ENCODE data around the gene ADAMTS12. TPM values are rescaled to one million over a fixed set of nuclear protein-coding genes. Genes with fewer than 3 reads are reported as not detected.

ADAMTS12 gene
- total RNA-seq, 6 experiments from 2014 or later, result 42.2 to 49.7 (median 47.2) TPM

DNA sequence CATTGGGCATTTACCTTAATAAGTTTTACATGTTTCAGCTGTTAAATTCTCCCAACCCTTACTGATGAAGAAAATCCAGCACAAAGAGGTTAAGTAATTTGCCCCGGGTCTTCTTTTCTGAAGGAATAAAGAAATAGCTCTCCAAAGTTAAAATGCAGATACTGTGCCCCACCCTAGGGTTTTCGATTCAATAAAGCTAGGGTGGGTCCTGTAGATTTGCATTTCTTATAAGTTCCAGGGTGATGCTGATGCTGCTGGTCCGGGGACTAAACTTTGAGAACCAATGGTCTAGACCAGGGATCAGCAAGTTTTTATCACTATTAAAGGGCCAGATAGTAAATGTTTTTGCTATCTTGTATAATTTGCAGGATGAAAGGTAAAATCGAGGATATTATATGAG lies 156.7 kb downstream of the ADAMTS12 start:
- Mint-ChIP-seq H3K27ac (no peak overlapping the region), H3K36me3 (ENCODE audit: low read depth) (peaks cover 12% of the 10 kb centered on the region), H3K27me3 (ENCODE audit: insufficient read depth) (peaks cover 3% of the 10 kb centered on the region), H3K4me1 (ENCODE audit: low read depth) (peaks cover 47% of the 10 kb centered on the region), H3K4me3 (no peak overlapping the region), H3K9me3 (no peaks in the 10 kb centered on the region)
- DNase-seq, result no peak
- no peak for TF ChIP-seq CTCF (IDR thresholded peaks at IDR 0.05)

GRCh38 chr5:33734537-33734936 lies 157.3 kb downstream of the ADAMTS12 start:
- DNase-seq, result no peak
- H3K9me3 Mint-ChIP-seq, result no peaks in the 10 kb centered on the region
- no peak overlapping the region for H3K4me3 Mint-ChIP-seq
- peaks cover 51% of the 10 kb centered on the region for H3K4me1 Mint-ChIP-seq (ENCODE audit: low read depth)
- peaks cover 3% of the 10 kb centered on the region for H3K27me3 Mint-ChIP-seq (ENCODE audit: insufficient read depth)
- peaks cover 12% of the 10 kb centered on the region for H3K36me3 Mint-ChIP-seq (ENCODE audit: low read depth)
- H3K27ac Mint-ChIP-seq, result no peak overlapping the region
- no peak for TF ChIP-seq CTCF (IDR thresholded peaks at IDR 0.05)

GRCh38 chr5:33733225-33733624 lies 158.6 kb downstream of the ADAMTS12 start:
- DNase-seq, result no peak
- Mint-ChIP-seq H3K27me3 (ENCODE audit: insufficient read depth) (peaks cover 3% of the 10 kb centered on the region), H3K4me3 (no peak overlapping the region), H3K27ac (no peak overlapping the region), H3K4me1 (ENCODE audit: low read depth) (peaks cover 55% of the 10 kb centered on the region), H3K36me3 (ENCODE audit: low read depth) (peaks cover 12% of the 10 kb centered on the region), H3K9me3 (no peaks in the 10 kb centered on the region)
- no peak for TF ChIP-seq CTCF (IDR thresholded peaks at IDR 0.05)

- peaks cover 3% of the 10 kb centered on the region for H3K27me3 Mint-ChIP-seq (ENCODE audit: insufficient read depth)
- H3K9me3 Mint-ChIP-seq, result no peaks in the 10 kb centered on the region
- peak overlapping the region; percentile 72 for H3K27ac Mint-ChIP-seq
- peaks cover 47% of the 10 kb centered on the region for H3K4me1 Mint-ChIP-seq (ENCODE audit: low read depth)
- peaks cover 18% of the 10 kb centered on the region for H3K36me3 Mint-ChIP-seq (ENCODE audit: low read depth)
- peak overlapping the region; percentile 40; the same call in 1 of the 2 replicates for H3K4me3 Mint-ChIP-seq
- no peak for TF ChIP-seq CTCF (IDR thresholded peaks at IDR 0.05)
- DNase-seq, result peak; percentile 4
Measured at GRCh38 chr5:33726422-33727165, 165.2 kb downstream of the ADAMTS12 start.

DNA sequence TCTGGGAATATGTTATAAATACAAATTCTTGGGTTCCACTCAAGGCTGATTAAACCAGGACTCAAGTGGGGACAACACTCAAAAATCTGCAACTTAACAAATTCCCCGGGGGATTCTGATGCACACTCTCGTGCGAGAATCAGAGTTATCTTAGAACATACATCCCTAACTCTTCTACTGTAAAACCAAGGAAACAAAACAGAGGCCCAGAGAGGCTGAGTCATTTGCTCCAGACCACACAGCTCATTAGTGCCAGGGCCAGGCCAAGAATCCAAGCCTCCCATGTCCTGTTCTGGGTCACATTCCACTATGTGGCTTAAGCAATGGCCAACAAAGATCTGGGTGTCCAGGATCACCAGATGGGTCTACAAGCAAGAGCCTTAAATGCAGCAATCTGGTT lies 166.0 kb downstream of the ADAMTS12 start:
- H3K4me3 Mint-ChIP-seq, result no peak overlapping the region
- H3K9me3 Mint-ChIP-seq, result no peaks in the 10 kb centered on the region
- DNase-seq, result peak; percentile 50
- peaks cover 2% of the 10 kb centered on the region; the same call in 1 of the 2 replicates for H3K27me3 Mint-ChIP-seq (ENCODE audit: insufficient read depth)
- peak overlapping the region; percentile 72 for H3K27ac Mint-ChIP-seq
- H3K36me3 Mint-ChIP-seq (ENCODE audit: low read depth), result peaks cover 20% of the 10 kb centered on the region
- TF ChIP-seq CTCF (IDR thresholded peaks at IDR 0.05), result no peak
- peaks cover 44% of the 10 kb centered on the region for H3K4me1 Mint-ChIP-seq (ENCODE audit: low read depth)
